ENCODE results near the gene LRRC7.

GRCh38 chr1:69777971-69778370, 210.2 kb downstream of the LRRC7 start:
- TF ChIP-seq CTCF (IDR thresholded peaks at IDR 0.05) (no peak), POLR2AphosphoS5 (IDR thresholded peaks at IDR 0.05; ENCODE audit: low read depth, low read length) (no peak), REST (IDR thresholded peaks at IDR 0.05; ENCODE audit: insufficient read depth in 1 of 2, low read depth in 2 of 2, low read length in 1 of 2) (no peak), SIN3A (IDR thresholded peaks at IDR 0.05; ENCODE audit: borderline replicate concordance, insufficient read depth, low read depth, low read length) (no peak)

All from Panc1 (cell line).